Peyer's patch (tissue), 4 donors: ENCODE data around the gene MDC1. TPM values are rescaled to one million over a fixed set of nuclear protein-coding genes. Genes with fewer than 3 reads are reported as not detected.

Experiments used
- DNase-seq, 3 donors: peaks; one replicate each; pipeline ENCODE4 v3.0.0-alpha.2; 2017 to 2019
- H3K27ac ChIP-seq, 4 donors: fragments of 200-600 bp; sonication (generic); one replicate each; pipeline ENCODE4 v1.5.1; 2016 to 2019
- H3K27me3 ChIP-seq, 2 donors: fragments of 200-600 bp; sonication (generic); one replicate each; pipeline ENCODE4 v1.5.1; 2019
- H3K36me3 ChIP-seq, 3 donors: fragments of 200-600 bp; sonication (generic); one replicate each; pipeline ENCODE4 v1.5.1; 2016 to 2019
- H3K4me1 ChIP-seq, 4 donors: fragments of 200-600 bp; sonication (generic); one replicate each; pipeline ENCODE4 v1.5.1; 2016 to 2019
- H3K4me3 ChIP-seq, 4 donors: fragments of 200-600 bp; sonication (generic); 1 replicate in 3 of 4; 2 replicates in 1 of 4; pipeline ENCODE4 v1.5.1; 2016 to 2019; ENCODE audit warnings: mild to moderate bottlenecking in 1 of 4
- H3K9me3 ChIP-seq, 4 donors: fragments of 200-600 bp; sonication (generic); one replicate each; pipeline ENCODE4 v1.5.1; 2016 to 2019; ENCODE audit warnings: mild to moderate bottlenecking in 1 of 4
- CTCF ChIP-seq, 6 experiments: fragments of 450-650 bp in 4 of 6; fragments of 200-600 bp in 2 of 6; sonication (generic) in 1 of 6; IDR thresholded peaks; one replicate each; pipeline ENCODE4 v1.5.1; 2017 to 2019; ENCODE audit warnings: antibody characterized with exemption in 6 of 6, mild to moderate bottlenecking in 3 of 6, moderate library complexity in 1 of 6
- POLR2A ChIP-seq, 2 donors: fragments of 450-650 bp; IDR thresholded peaks; one replicate each; pipeline ENCODE4 v1.5.1; 2017; ENCODE audit warnings: antibody characterized with exemption in 2 of 2, mild to moderate bottlenecking in 2 of 2, moderate library complexity in 2 of 2
- total RNA-seq, 4 donors: library from RNA; depleted of rRNA; stranded (reverse); fragments of >200 nt; gene quantifications; one replicate each; pipeline ENCODE4 v1.1.0, GENCODE V29; 2016

Gene MDC1
- total RNA-seq, 4 donors from 2014 or later, result 7.5 to 51.2 (median 19.4) TPM

DNA sequence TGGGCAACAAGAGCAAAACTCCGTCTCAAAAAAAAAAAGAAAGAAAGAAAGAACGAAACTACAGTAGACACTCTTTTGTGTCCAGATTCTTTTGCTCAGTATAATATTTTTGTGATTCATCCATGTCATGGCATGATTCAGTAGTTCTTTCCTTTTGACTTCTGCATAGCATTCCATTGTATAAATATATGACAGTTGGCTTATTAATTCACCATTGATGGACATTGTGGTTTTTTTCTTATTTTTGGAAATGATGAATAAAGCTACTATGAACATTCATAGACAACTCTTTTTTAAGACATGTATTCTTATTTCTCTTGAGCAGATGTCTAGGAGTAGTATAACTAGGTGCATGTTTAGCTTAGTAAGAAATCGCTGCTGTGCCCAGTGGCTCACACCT, 37.5 kb upstream of the MDC1 start:
- peaks cover 0 to 31% (median 0%) of the 10 kb centered on the region in 4 donors for H3K4me1 ChIP-seq
- no peak for DNase-seq
- no peaks in the 10 kb centered on the region for H3K36me3 ChIP-seq
- H3K4me3 ChIP-seq, result no peak overlapping the region
- H3K27ac ChIP-seq, result no peak overlapping the region
- H3K27me3 ChIP-seq, result no peaks in the 10 kb centered on the region
- TF ChIP-seq CTCF (IDR thresholded peaks at IDR 0.05) (no peak), POLR2A (IDR thresholded peaks at IDR 0.05) (no peak)
- H3K9me3 ChIP-seq, result no peaks in the 10 kb centered on the region

DNA sequence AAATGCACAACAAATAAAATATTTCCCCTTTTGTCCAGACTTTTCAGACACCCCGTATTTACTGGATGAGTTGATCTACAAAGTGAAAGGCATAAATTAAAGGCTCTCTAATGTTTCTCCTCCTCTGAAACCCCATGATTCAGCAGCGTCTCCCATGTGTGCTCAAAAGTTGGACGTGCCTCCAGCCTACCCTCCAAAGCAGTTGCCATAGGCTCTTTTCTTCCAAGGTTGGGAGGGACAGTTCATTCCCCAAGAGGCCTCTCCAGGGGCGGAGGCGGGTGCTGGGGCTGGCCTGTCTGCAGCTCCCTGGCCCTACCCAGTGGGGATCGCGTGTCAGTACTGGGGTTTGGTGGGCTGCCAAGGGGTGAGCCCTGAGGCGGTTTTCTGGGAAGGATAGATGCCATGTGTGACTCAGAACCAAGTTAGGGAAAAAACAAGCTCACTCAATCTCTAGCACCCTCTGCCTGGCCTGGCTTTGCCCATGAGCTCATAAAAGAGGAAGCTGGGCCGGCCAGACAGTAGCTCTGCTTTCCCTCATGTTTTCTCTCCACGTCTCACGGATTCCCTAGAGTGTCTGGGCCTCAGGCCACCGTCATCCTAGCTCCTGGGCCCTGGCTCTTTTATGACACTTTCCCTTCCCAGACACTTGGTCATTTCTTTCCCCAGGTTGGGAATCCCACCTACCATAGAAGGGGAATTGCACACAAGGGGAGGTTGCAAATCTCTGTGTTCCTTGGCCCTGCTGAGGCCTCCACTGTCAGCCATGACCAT, 35.3 kb upstream of the MDC1 start:
- no peak overlapping the region for H3K4me3 ChIP-seq
- H3K9me3 ChIP-seq, result no peaks in the 10 kb centered on the region
- no peaks in the 10 kb centered on the region for H3K27me3 ChIP-seq
- peaks cover 0 to 44% (median 0%) of the 10 kb centered on the region in 4 donors for H3K4me1 ChIP-seq
- no peak for TF ChIP-seq POLR2A (IDR thresholded peaks at IDR 0.05)
- no peak for TF ChIP-seq CTCF (IDR thresholded peaks at IDR 0.05)
- no peaks in the 10 kb centered on the region for H3K36me3 ChIP-seq
- H3K27ac ChIP-seq, result peak overlapping the region; percentile 56 to 66 (median 57)
- DNase-seq, result peak; percentile 41 to 71 (median 64)

DNA sequence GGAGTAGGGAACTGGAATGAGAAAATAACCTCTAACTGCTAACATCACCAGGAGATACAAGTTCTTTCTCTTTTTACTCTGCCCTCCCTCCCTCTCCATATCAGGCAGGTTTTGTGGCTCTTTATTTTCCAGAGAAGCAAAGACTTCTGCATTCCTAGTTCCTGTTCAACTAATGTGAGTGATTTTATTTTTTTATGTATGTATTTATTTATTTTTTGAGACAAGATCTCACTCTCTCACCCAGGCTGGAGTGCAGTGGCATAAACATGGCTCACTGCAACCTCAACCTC, 33.2 kb upstream of the MDC1 start:
- Histone ChIP-seq H3K4me1 (peaks cover 0 to 44% (median 0%) of the 10 kb centered on the region in 4 donors), H3K4me3 (no peak overlapping the region)
- DNase-seq, result no peak

GRCh38 chr6:30749554-30750378, 32.7 kb upstream of the MDC1 start:
- peaks cover 0 to 49% (median 0%) of the 10 kb centered on the region in 4 donors for H3K4me1 ChIP-seq
- no peak overlapping the region for H3K4me3 ChIP-seq
- no peaks in the 10 kb centered on the region for H3K36me3 ChIP-seq
- no peaks in the 10 kb centered on the region for H3K9me3 ChIP-seq
- peak in 2 of 3 donors; percentile 82 to 87 for DNase-seq
- TF ChIP-seq POLR2A (IDR thresholded peaks at IDR 0.05), result peak in 1 of 2 donors; percentile 70
- TF ChIP-seq CTCF (IDR thresholded peaks at IDR 0.05), result peak in 3 of 6 experiments; percentile 37 to 41 (median 38)
- H3K27me3 ChIP-seq, result no peaks in the 10 kb centered on the region
- H3K27ac ChIP-seq, result peak overlapping the region in 3 of 4 donors; percentile 39 to 86 (median 66)

More for the DNA sequence above, 33.2 kb upstream of the MDC1 start:
- Histone ChIP-seq H3K27me3 (no peaks in the 10 kb centered on the region), H3K27ac (peak overlapping the region in 3 of 4 donors; percentile 39 to 86 (median 66)), H3K9me3 (no peaks in the 10 kb centered on the region), H3K36me3 (no peaks in the 10 kb centered on the region)
- TF ChIP-seq CTCF (IDR thresholded peaks at IDR 0.05) (no peak), POLR2A (IDR thresholded peaks at IDR 0.05) (no peak)

- H3K36me3 ChIP-seq, result no peaks in the 10 kb centered on the region
- H3K27me3 ChIP-seq, result no peaks in the 10 kb centered on the region
- H3K4me1 ChIP-seq, result peaks cover 0 to 52% (median 0%) of the 10 kb centered on the region in 4 donors
- TF ChIP-seq POLR2A (IDR thresholded peaks at IDR 0.05) (no peak), CTCF (IDR thresholded peaks at IDR 0.05) (no peak)
- peak overlapping the region in 3 of 4 donors; percentile 39 to 86 (median 66) for H3K27ac ChIP-seq
- no peak overlapping the region for H3K4me3 ChIP-seq
- H3K9me3 ChIP-seq, result no peaks in the 10 kb centered on the region
- DNase-seq, result no peak
These were observed 31.9 kb upstream of the MDC1 start for GRCh38 chr6:30748851-30749540.
